ENCODE results near the gene DENND6A.
"Not testable (repeated sequence)": the region's sequence is repeated elsewhere in the genome, so short reads cannot be mapped to it uniquely, and the experiment has no call there.

DENND6A gene, protein sequence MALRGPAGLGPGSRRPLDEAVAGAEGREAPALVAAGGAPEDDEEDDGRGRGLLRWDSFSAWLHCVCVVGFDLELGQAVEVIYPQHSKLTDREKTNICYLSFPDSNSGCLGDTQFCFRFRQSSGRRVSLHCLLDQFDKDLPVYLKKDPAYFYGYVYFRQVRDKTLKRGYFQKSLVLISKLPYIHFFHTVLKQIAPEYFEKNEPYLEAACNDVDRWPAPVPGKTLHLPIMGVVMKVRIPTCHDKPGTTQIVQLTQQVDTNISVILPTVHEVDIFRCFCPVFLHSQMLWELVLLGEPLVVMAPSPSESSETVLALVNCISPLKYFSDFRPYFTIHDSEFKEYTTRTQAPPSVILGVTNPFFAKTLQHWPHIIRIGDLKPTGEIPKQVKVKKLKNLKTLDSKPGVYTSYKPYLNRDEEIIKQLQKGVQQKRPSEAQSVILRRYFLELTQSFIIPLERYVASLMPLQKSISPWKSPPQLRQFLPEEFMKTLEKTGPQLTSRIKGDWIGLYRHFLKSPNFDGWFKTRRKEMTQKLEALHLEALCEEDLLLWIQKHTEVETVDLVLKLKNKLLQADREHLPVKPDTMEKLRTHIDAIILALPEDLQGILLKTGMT

DNA sequence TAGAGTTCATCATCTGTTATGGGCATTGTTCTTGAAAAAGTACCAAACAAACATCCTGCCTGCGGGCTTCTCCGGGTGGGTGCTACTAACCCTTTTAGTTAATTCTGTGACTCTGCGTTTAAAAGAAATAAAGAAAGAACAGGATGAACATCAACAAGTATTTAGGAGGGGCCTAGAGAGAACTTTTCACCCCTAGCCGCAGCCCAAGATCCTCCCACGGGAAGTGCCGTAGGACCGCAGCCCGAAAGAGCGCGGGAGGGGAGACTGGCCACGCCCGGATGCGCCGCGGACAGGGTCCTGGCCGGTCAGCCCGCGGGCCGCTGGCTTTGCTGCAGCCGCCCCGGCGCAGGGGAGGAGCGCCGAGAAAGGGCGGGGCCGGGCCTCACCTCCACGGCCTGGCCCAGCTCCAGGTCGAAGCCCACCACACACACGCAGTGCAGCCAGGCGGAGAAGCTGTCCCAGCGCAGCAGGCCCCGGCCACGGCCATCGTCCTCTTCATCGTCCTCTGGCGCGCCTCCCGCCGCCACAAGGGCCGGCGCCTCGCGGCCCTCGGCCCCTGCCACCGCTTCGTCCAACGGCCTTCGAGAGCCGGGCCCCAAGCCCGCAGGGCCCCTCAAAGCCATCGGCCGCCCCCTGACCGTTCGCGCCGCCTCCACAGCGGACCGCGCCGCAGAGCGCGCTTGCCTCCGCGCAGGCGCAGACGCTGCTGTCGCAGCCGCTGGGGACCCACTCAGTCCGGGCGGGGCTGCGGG, at the start of gene DENND6A:
Gene DENND6A, minus strand, starts transcription at position 682 of the 752 bp plus-strand sequence. Its CDS starts 59 bp downstream, at position 623.
- peak; percentile 98 for FAIRE-seq

DNA sequence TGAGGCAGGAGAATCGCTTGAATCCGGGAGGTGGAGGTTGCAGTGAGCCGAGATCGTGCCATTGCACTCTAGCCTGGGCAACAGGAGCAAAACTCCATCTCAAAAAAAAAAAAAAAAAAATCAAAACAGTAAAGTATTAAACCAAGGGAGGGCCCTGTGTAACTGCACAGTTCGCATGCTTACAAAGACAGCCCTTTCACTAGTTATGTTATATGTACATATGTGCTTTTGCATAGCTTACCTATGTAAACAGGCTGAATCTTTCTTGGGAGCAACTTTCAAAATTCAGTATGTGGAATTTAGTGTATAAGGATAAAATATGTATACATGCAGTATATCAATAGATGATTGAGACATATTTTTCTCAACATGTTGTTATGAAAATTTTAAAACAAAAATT, 47.1 kb upstream of the DENND6A start:
- FAIRE-seq, result no peak
- DNase-seq (ENCODE audit: insufficient read length, low spot score), result no peak

More for the DNA sequence above, at the start of gene DENND6A:
- DNase-seq (ENCODE audit: insufficient read length, low spot score), result peak; percentile 97

DNA sequence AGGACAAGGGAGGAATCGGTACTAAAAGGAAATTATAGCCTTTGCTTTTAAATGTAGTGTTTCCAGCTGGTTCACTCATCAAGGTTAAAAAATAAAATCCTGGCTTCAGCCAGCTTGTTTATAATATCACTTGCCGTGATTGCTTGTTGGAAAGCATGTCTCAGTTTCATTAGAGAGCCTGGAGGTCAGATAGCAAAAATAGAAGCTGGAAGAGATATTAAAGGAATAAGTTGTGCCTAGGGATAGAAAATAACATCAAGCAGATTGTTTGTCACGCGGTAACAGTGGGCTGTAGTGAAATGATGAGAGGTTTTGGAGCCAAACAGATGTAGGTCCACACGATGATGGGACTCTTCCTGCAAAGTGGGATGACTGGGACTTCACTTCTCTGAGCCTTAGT, 45.5 kb upstream of the DENND6A start:
- no peak for FAIRE-seq
- DNase-seq (ENCODE audit: insufficient read length, low spot score), result no peak

DNA sequence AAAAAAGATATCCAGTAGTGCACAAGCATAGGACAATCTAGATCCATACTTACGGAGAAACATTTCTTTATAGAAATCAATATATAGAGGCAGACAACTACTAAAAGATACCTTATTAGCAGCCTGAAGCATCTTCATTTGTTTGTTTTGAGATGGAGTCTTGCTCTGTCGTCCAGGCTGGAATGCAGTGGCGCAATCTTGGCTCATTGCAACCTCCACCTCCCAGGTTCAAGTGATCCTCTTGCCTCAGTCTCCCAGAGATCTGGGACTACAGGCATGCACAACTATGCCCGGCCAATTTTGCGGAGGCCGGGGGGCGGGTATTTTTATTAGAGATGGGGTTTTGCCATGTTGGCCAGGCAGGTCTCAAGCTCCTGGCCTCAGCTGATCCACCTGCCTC, 45.0 kb upstream of the DENND6A start:
- no peak for FAIRE-seq
- no peak for DNase-seq (ENCODE audit: insufficient read length, low spot score)

DNA sequence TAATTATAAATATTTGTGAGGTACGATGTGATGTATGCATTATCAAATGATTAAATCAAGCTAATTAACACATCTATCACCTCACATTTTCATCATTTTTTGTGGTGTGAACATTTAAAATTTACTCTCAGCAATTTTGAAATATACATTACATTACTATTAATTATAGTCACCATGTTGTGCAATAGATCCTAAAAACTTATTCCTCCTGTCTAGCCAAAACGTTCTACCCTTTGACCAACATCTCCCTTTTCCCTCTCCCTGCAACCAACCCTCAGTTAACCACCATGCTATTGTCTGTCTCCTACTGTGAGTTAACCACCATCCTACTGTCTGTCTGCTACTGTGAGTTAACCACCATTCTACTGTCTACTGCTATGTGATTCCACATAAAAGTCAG, 42.5 kb upstream of the DENND6A start:
- DNase-seq (ENCODE audit: insufficient read length, low spot score) (no peak), FAIRE-seq (no peak)

DNA sequence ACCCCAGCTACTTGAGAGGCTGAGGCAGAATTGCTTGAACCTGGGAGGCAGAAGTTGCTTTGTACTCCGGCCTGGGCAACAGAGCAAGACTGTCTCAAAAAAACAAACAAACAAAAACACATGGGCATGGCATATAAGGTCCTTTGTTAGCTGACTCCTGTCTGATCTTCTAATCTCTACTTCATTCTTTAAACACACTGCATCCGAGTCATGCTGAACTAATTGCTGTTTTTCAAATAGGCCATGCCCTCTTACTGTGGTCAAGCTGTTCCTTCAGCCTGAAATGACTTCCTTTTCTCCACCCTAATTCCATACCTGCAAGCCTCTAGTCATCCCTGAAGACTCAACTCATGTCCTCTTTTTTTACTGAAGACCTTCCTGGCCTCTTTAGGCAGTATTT, 40.9 kb upstream of the DENND6A start:
- DNase-seq (ENCODE audit: insufficient read length, low spot score) (no peak), FAIRE-seq (no peak)

DNA sequence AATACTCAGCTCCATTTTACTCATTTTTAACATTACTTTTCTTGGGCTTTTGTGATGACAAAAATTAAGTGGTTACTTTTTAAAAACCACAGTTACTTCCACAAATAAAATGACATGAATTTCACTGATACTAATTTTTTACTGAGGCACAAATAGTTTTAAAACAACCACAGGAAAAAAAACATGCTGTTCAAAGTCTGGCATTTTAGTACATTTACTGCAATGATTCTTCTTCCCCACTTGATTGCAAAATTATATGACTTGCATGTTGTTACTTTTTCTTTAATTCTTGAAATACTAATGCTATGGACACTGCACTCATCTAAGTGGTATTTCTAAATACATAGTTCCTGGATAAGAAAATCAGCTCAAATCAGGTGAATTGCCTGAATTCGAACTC, 38.4 kb upstream of the DENND6A start:
- DNase-seq (ENCODE audit: insufficient read length, low spot score), result no peak
- no peak for FAIRE-seq

DNA sequence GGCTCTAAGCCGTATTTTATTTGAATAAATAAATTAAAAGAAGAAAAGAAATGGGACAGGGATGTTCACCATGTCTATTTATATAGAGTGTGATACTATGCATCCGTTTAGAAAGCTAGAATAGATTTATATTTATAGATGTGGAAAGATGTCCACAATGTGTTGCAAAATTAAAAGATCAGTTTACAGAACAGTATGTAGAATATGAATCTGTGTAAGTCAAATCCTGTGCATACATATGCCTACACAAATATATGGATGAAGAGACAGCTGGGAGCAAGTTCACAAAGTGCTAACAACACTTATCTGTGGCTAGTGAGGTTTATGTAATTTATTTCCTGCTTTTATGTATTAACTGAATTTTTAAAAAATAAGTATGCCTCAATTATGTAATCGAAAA, 37.8 kb upstream of the DENND6A start:
- DNase-seq (ENCODE audit: insufficient read length, low spot score) (no peak), FAIRE-seq (no peak)

DNA sequence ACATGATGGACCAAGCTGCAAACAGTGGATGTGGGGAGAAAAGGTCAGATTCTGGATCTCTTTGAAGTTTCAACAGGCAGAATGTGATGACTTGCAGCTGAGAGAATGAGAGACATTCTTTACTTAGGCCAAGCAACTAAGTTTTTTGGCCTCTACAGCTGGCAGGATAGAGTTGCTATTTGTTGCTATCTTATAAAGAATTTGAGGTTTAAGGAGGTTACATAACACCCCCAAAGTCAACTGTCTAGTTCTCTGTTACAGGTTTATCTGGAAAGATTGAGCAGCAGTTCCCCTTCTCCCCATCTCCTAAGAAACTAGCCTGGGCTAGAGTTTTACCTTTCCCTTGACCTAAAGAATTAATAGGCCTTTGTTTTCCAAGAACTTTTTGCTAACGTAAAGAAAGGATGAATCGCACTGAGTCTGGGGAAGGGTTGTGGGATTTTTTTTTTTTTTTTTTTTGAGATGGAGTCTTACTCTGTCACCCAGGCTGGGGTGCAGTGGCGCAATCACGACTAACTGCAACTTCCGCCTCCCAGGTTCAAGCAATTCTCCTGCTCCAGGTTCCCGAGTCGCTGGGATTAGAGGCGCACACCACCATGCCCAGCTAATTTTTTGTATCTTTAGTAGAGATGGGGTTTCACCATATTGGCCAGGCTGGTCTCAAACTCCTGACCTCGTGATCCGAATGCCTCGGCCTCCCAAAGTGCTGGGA, 36.6 kb upstream of the DENND6A start:
- DNase-seq (ENCODE audit: insufficient read length, low spot score) (no peak), FAIRE-seq (no peak)

DNA sequence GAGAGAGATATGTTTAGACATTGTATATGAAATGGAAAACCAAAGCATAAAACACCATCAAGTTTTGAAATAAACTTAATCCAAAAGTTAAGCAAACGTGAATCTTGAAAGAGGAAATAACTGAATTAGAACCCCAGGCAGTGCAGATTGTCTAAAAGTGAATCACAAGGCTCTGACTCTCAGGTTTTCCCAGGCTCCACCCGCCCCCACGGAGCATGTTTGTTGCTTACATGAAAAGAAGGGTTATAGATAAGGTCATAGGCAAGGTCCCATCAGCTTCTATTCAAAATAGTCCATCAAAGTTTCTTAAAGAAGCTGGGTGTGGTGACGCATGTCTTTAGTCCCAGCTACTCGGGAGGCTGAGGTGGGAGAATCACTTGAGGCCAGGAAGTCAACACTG, 34.2 kb upstream of the DENND6A start:
- peak; percentile 40 for FAIRE-seq
- no peak for DNase-seq (ENCODE audit: insufficient read length, low spot score)

DNA sequence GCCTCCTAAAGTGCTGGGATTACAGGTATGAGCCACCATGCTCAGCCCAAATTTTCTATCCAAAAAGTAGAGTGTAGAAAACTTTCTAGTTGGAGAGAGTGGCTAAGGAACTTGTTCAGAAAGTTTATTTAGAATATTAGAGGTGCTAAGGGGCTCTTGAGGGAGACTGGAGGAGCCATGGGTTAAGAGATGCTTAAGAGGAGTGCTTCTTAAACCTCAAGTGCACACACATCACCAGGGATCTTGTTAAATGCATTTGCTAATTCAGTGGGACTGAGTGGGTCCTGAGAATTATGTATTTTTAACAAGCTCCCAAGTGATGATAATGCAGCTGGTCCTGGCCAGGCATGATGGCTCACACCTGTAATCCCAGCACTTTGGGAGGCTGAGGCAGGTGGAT, 33.5 kb upstream of the DENND6A start:
- FAIRE-seq (no peak), DNase-seq (ENCODE audit: insufficient read length, low spot score) (no peak)

DNA sequence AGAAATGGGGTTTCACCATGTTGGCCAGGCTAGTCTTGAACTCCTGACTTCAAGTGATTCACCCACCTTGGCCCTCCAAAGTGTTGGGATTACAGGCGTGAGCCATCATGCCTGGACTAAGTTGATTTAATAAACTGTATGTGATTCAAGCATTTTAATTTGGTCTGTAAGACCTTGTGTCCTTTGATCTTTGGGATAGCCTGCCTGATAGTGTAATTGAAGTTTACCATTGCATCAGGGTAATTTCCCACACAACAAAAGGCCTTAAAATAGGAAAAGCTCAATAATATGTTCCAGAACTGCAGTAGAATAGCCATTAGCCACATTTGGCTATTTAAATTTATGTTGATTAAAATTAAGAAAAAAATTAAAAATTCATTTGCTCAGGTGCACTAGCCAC, 25.2 kb upstream of the DENND6A start:
- DNase-seq (ENCODE audit: insufficient read length, low spot score) (no peak), FAIRE-seq (no peak)

DNA sequence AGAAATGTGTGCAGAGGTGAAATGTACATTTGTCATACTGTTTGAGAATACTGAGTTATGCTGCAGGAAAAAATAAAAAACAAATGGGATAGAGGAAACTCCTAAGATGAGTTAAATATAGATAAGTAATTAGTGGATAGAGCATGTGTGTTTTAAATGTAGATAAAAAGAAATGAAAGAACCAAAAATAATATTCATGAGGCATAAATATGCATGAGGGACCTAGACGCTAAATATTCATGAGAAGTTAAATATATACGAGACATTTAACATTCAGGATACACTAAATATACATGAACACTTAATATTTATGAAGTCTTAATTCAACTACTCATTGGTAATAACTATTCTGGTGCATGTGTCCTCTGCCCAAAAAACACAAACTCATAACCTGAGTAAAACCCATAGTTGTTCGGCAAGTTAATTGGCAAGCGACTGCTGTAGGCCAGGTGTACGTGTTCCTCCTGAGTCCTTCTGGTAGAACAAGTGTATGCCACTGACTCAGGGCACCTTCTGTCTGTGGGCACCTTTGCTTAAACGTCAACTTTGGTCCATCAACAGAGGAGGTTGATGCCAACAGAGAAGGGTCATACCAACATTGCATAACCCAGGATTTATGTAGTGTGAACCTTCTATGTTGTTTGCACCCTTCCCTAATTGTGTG, 24.5 kb upstream of the DENND6A start:
- DNase-seq (ENCODE audit: insufficient read length, low spot score) (no peak), FAIRE-seq (no peak)

DNA sequence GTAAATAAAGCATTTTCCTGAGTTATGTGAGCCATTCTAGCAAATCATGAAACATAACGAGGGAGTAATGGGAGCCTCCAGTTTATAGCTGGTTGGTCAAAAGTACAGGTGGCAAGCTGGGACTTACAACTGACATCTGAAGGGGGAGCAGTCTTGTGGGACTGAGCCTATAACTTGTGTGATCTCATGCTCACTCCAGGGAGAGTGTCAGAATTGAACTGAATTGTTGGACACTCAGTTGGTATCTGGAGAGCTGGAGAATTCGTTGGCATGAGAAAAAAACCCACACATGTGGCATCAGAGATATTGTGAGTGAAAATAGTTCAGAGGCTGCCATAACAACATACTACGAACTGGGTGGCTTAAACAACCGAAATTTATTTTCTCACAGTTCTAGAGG, 22.8 kb upstream of the DENND6A start:
- no peak for DNase-seq (ENCODE audit: insufficient read length, low spot score)
- no peak for FAIRE-seq

DNA sequence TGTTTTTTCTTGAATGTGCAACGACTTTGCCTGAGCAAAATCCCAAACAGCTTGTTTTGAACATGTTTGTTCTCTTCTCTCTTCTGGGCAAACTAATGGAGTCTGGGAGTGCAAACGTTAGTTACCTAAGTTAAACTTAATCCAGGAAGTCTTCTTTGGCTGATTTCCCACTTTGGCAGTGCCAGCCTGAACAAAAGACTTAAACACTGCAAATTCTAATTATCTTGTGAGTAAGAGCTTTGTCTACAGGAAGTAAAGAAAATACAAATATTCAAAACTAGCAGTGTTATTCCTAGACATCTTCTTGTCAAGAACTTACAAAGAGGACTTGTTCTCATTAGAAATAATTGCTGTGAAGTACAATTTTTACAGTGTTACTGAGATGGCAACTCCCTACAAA, 16.7 kb upstream of the DENND6A start:
- no peak for FAIRE-seq
- no peak for DNase-seq (ENCODE audit: insufficient read length, low spot score)

DNA sequence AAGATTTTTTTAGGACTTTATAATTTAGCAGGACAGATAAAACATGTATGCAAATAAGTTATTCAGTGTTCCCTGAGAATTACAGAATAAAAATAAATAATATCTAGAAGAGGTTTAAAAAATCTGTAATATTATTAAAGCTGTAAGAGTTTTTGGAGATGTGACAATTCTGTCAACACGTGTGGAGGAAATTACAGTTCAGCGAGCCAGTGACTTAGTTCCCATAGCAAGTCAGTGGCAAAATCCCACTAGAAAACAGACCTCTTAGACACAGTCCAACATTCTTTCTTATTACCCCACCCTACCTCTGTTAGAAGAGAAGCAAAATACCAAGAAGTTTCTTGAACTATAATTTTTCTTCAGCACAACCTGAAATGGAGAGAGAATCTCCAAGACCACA, 16.2 kb upstream of the DENND6A start:
- DNase-seq (ENCODE audit: insufficient read length, low spot score) (no peak), FAIRE-seq (no peak)

DNA sequence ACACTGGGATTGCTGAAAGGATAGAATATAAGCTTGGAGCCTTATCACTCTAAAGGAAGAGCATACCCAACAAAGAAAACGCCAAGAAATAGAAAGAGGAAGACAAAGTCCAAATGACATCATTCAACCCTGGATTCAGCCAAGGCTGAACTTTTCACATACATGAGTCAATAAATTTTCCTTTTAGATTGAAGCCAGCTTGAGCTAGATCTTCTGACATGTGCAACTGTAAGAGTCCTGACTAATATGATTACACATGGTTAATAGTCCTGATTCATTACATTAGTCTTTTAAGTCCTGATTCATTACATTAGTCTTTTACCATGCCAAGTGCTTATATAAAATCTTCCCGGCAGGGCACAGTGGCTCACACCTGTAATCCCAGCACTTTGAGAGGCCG, 13.6 kb upstream of the DENND6A start:
- FAIRE-seq, result no peak
- no peak for DNase-seq (ENCODE audit: insufficient read length, low spot score)

DNA sequence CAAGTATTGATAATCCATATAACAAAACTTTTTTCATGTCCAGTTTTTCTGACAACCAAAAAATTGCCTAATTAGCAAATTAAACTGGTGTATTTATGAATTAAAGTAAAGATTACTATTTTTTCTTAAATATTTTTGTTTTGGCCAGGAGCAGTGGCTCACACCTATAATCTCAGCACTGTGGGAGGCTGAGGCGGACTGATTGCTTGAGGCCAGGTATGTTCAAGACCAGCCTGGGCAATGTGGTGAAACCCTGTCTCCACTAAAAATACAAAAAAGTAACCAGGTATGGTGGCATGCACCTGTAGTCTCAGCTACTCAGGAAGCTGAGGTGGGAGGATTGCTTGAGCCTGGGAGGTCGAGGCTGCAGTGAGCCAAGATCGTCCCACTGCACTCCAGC, 12.5 kb upstream of the DENND6A start:
- DNase-seq (ENCODE audit: insufficient read length, low spot score); FAIRE-seq: not testable (repeated sequence)

DNA sequence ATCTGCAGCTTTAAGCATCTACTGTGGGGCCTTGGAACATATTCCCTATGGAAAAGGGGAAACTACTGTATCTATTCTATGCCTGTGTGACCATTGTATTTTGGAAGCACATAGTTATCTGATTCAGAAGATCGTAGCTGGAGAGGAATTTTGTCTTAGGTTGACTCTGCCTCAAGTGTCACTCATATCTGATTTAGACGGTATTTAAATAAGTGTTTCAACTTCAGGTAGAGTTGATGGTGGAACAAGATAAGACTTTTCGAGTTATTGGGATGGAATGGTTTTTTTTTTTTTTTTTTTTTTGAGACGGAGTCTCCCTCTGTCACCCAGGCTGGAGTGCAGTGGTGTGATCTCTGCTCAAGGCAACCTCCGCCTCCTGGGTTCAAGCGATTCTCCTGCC, 8.9 kb upstream of the DENND6A start:
- DNase-seq (ENCODE audit: insufficient read length, low spot score) (no peak), FAIRE-seq (no peak)

DNA sequence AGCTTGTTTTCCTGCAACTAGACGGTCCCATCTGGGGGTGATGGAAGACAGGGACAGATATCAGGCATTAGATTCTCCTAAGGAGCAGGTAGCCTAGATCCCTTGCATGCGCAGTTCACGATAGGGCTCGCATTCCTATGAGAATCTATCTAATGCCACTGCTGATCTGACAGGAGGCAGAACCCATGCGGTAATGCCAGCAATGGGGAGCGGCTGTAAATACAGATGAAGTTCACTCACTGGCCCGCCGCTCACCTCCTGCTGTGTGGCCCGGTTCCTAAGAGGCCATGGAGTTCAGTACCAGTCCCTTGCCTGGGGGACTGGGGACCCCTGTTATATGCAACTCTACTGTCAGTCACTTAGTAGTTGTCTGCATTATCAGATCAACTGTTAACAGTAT, 7.9 kb upstream of the DENND6A start:
- no peak for DNase-seq (ENCODE audit: insufficient read length, low spot score)
- no peak for FAIRE-seq

DNA sequence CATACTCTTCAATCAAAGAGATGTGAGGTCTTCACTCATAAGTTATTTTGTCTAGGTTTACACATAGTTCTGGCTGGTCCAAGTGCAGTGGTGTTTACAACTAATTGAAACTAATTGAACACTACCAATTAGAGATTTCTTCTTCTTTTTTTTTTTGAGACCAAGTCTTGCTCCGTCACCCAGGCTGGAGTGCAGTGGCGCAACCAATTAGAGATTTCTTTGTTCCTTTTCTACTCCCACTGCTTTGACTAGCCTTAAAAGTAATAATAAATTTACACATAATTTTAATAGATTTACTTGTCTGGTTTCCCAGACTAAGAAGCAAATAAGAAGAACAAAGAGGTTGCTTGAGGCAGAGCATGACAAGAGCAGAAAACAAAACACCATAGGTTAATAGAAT, 6.7 kb upstream of the DENND6A start:
- FAIRE-seq (no peak), DNase-seq (ENCODE audit: insufficient read length, low spot score) (no peak)

All from HTR-8/SVneo (cell line).